HG03064 (cell line): Measurements from ENCODE around the gene SLC7A6.

Source experiments
- ATAC-seq: cut with Tn5 transposase; IDR thresholded peaks from one replicate; pipeline ENCODE4 v1.9.1; 2021; ENCODE audit warnings: low read depth; ENCODE audit not compliant: unreplicated experiment

SLC7A6 gene

DNA sequence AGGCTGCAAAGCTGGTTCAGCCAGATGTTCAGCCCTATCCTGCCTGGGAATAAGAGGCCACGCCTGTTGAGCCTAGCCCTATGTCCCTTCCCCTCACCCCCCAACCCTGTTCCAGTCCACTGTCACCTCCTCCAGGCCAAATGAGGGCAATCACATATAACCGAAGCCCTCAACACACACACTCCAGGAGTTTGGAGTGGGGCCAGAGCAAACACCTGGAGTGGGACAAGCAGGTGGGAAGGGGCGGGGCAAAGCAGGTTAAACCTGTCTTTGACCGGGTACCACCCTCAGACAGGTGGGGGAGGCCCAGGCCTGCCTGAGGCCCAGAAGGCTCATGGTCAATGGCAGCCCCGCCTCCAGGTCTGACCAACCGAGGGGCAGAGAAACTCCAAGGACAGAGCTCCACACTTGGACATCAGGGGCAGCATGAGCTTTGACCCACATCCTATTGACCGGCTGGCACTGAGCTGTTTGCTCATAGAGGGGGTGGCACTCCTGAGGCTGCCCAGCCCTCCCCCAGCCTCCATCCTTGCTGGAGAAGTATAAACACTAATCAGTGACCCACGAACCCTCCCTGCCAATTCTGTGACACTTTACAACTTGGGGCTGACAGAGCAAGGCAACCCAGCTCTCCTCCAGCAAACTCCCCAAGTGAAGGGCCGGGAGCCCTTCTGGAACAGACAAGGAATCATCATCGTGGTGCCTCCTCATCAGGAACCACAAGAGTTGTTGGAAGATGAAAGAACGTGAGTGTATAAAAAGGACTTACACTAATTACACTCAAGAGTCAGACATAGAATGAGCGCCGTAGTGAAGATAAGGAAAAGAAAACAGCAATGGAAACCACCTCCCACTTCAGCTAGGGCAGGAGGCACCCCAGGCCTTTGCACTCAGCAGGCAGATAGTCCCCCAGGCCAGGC, 29.9 kb upstream of the SLC7A6 start:
- no peak for ATAC-seq

DNA sequence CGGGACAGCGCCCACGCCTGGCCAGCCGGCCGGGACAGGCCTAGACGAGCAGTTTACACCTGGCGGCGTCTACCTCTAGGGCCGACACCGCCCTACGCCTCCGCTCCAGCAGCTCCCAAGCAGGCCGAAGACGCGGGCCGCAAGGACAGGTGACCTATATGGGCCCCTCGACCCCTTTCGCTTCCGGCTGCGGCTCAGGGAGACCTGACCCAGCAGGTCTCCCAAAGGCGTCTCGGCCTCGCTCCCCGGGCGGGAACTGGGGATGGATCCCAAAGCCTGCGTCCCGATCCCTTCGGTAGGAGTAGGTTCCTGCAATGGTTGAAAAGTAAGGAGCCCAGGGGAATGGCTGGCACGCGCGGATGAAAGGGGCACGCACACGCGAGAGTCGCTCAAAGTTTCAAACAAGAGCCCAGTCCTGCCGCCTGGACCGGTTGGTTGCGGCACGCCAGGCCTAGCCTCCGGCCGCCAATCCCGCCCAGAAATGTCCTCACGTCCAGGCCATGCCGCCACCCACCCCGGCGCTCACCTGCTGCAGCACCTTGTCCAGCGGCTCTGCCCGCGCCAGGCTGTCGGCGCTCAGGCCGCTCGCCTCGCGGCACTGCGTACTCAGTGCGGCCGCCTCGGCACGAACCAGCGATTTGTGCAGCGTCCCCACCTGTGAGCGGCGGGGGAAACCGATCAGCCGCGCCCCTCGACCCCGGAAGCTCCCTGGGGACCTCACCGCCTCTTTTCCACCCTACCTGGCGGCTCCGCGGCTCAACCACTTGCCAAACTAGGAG, 29.0 kb upstream of the SLC7A6 start:
- ATAC-seq = no peak

DNA sequence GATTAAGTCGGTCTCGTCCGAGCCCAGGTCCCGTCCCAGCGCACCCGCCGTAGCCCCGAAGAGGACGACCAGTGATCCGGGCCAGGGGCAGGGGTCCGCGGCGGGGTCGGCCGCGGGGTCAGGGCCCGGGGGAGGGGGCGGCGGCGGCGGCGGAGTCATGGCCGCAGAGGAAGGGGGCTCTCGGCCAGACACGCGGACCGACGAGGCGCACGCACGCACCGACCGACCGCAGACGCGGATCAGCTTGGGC, 28.5 kb upstream of the SLC7A6 start, which contains the start of gene ESRP2:
Gene ESRP2 (minus strand): TSS at position 241 of the 250 bp plus-strand sequence. CDS start 82 bp downstream, at position 159.
- no peak for ATAC-seq

DNA sequence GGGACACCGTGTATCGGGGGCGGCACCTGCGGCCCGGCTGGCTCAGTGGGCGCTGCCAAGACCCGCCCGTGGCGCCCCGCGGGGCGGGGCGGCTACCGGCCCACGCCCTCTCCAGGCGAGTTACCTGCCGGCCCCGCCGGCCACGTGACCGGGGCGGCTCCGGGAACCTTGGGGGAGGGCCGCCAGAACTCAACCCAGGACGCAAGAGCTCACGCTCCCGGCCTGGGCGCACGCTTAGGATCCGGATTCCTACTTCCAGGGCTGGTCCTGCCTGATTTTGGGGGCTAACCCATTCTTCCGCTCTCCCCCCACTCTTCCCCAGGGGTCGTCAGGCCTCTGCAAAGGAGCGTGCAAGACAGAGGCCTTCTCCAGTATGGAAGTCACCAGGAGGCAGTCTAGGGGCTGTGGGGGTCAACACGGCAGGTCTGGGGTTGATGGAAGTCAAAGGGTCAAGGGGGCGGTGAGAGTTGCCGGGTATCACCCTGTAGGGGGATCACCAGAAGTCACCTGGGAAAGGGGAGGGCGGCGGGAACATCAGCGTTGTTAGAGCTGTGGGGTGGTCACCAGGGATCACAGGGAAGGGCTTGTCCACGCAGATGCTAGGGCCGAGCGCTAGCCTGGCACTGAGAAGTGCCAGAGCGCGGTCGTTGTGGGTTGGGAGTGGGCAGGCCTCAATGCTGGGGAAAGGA, 28.0 kb upstream of the SLC7A6 start:
- ATAC-seq = no peak

DNA sequence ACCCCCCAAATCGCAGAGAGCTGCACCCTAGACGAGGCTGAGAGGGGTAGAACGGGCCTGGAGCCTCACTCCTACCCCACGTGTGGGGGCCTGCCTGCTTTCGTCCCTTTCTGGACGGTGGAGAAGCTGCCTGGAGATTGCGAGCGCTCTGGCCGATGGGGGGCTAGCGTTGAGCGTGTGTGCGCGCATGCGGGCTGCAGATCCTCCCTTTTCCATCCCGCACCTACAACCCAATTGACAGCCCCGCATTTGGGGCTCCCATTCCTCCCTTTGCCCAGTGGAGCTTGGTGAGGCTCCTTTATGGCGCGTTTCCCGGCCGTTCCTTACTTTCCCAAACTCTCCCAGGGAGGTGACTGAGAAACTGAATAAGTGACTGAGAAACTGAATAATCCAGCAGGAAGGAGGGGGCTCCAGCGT, 27.5 kb upstream of the SLC7A6 start:
- ATAC-seq = no peak

DNA sequence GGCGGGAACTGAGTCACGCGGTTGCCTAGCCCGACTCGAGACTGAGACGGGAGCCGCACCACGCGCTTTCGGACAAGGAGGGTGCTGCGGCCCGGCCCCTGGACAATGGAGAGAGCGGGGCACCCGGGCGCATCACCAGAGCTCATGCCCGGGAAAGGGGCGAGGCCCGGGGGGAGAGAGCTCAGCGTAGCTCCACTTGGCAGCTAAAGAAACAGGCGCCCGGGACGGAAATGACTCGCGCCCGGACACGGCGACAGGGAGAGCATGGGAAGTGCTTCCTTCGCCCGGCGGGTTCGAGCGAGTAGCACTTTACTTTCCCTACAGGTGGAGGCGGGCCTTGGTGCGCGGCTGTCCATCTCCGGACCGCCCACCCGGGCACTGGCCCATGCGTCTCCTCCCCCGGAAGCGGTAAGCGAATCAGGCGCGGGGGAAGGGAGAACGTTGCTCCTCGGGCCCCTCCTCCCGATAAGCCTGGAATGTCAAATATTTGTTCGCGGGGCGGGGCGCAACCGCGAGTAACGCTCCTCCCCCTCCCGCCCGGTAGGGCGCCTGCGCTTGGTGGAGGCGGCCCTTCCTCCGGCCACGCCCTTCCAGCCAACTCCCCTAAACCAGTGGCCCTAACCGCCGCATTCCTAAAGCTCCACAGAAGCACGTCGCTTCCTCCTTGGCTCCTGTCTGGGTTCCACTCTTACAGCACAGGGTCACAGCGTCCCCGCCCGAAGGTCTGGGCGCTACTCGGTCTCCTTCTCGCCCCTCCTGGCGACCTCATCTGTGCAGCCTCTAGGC, 26.9 kb upstream of the SLC7A6 start:
- peak; percentile 74 for ATAC-seq

DNA sequence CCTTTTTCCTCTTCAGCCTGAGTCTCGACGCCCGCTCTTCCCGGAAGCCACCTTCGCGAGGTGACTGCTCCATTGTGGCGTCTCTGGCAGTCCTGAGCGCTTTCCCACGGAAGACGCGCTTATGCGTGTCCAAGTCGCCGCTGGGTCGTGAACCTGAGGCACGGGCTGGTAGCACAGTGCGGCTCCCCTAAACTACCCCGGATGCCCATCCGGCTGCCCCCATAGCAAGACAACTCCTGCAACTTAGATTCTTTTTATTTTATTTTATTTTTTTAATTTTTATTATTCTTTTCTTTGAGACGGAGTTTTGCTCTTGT, 26.3 kb upstream of the SLC7A6 start:
- no peak for ATAC-seq

DNA sequence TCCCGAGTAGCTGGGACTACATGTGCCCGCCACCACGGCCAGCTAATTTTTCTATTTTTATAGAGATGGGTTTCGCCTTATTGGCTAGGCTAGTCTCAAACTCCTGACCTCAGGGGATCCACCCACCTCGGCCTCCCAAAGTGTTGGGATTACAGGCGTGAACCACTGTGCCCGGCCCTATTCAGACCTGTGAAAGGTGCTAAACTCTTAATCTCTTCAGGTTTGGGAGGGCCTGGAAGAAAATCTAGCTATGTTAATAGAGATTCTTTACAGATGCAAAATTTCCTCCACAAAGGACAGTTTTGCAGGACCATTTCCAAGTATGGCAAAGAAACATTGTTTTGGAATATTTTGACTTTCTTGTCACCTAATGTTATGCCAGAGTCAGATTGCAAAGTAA, 22.2 kb upstream of the SLC7A6 start:
- ATAC-seq = no peak

DNA sequence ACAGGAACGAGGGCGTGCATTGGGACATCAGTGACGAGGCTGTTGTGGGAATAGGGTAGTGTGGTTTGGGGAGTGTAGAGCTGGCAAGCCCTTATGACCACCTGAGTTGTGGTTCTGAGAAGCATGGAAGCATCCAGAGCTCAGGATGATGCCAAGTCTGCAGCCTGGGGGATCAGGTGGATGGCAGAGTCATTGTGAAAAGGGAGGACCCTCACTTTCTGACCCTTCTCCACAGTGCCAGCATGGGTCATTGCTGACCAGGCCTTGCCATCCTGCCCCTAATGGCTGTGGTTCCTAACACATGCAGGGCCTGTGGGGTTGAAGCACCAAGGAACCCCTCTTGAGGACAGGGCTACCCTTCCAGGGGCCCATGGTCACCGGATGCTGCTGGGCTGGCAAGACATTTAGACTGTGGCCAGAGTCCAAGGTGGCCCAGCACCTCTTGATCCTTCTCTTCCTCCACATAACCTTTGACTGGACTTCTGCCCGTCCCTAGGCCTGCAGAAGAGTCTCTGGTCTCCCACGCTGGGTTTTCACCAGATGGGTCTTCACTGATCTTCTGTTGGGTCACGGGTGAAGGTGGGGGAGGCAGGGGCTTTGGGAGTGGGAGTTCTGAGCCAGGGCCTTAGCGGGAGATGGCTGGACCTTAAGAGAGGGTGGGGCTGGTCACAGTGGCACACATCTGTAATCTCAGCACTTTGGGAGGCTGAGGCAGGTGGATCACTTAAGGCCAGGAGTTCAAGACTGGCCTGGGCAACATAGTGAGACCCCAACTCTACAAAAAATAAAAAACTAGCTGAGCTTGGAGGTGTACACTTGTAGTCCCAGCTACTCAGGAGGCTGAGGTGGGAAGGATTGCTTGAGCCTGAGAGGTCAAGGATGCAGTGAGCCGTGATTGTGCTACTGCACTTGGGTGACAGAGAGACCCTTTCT, 21.1 kb upstream of the SLC7A6 start:
- no peak for ATAC-seq

DNA sequence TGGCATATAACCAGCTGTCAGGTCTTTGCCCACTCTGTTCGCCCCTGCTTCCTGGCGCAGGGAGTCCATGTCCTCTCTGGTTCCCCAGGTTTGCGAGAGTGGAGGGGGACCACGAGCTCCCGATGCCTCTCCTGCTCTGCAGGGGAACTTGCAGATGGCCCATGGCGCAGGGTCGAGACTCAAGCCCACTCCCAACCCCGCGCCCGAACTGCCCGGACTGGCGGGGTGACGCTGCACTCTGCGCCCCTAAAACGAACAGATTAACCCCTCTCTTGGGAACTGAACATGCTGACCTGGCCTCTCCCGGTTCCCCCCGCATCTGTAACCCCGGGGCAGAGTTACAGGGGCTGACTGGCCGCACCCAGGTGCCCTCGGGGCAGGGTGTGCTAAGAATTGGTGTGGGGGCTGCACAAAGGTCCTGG, 19.8 kb upstream of the SLC7A6 start:
- ATAC-seq = no peak

DNA sequence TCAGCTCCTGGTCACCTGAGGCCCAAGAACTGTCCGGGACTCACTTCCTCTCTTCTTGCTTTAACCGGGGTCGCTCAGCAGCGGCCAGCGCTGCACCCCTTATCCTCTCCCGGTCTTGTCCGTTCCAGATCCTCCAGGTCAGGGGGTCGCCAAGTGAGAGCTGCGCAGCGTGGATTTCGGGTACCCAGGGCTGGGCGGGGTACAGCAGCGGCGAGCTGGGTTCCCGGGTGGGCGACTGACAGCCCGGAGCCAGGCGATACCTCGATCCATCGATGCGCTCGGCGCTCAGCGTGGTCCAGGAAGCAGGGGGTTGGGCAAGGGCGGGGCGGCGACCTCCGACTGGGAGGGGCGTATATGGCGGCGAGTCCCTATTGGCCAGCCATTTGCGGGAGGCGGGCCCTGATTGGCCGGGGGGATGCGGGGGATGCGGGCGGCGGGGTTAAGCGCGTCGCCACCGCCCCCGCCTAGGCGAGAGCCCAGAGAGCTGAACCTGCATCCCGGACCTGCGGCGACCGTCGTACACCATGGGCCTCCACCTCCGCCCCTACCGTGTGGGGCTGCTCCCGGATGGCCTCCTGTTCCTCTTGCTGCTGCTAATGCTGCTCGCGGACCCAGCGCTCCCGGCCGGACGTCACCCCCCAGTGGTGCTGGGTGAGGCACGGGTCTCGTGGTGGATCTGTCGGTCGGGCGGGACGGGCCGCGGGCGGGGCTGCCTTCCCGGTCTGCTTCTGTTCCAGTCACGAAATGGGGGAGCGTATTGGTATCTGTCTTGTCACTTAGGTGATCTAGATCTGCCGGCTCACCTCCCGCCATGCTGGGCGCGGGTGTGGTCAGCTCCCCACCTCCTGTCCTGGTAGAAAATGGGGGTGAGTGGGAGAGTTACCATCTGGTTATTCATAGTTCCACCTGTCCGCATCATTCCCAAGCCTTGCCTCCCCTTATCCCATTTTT, 19.1 kb upstream of the SLC7A6 start, which contains the start of gene PLA2G15:
Gene PLA2G15 (plus strand): TSS at position 471 of the 951 bp plus-strand sequence. CDS start 54 bp downstream, at position 525.
- ATAC-seq = peak; percentile 62

DNA sequence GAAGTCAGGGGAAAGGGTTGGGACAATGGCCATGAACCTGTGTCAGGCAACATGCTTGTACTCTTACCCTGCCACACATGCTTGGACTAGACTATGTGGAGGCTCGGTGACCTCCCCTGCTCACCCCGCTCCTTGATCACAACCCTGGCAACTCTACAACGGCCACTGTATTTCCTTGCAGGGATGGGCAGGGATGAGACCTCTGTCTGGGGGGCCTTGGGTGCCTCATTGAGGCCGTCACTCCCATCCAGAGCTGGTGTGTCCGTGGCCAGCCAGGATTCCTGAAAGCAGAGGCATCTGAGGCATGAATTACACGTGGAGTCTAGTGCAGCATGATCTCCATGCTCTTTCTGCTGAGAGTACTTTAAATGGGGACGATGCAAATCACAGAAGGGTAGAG, 18.2 kb upstream of the SLC7A6 start:
- no peak for ATAC-seq

DNA sequence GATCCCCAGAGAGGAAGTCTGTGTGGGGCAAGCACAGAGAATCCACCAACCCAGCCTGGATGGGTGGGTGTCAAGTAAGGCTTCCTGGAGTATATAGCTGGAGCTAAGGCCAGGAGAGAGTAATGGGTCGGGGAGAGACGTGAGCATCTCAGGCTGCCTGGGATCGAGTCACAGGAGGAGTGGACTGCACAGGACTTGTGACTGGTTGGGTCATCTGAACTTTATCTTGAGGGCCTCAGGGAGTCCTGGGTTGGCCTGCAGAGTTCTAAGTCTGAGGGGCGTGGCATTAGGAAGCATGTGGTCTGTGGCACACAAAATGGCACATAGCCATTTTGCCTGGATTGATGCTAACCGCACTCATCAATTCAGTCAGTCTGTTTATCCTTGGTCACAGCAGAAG, 17.7 kb upstream of the SLC7A6 start:
- no peak for ATAC-seq

DNA sequence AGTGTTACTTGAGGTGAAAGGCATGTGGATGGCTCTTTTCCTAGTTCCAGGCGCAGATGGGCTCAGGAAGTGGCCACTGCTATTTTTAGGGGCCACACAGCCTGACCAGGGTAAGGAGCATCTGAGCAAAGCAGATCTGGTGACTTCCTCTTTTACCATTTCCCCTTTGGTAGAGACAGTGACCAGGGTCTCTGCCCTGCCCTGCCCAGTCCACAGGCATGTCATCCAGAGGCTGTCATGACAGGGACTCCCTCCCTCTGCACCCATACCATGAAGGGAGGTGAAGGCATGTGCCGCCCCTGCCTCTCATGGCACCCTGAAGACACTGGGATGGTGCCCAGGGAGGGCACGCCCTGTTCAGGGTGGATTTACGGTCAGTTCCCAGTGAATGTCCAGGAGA, 16.9 kb upstream of the SLC7A6 start:
- no peak for ATAC-seq

DNA sequence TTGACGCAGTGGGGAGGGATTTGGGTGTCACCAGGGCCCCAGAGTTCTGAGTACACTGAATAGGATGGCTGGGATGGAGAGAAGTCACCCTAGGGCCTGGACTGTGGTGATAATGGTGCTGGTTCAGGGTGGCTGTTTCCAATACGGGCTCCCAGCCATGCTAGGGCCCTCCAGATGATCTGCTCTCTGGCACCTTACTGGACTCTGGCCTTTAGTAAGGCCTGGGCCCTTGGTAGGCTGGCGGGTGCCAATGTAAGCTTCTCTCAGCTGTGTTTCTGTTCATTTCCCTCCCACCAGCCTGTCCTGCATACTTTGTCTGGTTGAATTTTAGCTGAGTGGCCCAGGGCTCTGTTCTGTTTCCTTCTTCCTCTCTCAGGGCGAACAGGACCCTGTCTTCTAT, 16.4 kb upstream of the SLC7A6 start:
- ATAC-seq = no peak

DNA sequence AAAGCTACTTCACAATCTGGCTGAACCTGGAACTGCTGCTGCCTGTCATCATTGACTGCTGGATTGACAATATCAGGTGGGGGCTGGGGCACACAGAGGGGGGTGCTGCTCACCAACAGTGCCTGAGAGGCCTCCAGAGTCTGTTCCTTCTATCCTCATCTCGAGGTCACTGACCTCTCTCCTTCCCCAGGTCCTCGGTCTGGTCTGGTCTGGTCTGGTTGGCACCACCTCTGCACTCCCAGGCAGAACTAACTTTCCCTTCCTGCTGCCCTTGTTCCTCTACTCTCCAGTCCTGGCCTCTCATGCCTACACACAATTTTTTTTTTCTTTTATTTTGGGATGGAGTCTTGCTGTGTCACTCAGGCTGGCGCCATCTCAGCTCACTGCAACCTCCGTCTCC, 15.0 kb upstream of the SLC7A6 start:
- no peak for ATAC-seq

DNA sequence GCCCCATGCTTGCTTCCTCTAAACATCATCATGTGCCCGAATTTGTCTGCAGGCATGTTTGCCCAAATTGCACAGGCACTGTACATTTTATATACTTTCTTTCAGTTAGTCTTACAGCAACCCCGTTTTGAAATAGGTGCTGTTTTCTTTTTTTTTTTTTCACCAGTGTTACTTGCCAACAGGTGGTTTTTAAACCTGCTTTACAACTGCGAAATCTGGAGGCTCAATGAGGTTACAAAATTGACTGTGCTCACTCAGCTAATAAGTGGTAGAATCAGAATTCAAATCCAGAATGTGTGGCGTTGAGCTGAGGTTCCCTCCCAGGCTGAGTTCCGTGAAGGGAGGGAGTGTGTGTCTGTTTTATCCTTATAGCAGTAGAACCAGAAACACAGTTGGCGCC, 13.4 kb upstream of the SLC7A6 start:
- ATAC-seq = no peak

DNA sequence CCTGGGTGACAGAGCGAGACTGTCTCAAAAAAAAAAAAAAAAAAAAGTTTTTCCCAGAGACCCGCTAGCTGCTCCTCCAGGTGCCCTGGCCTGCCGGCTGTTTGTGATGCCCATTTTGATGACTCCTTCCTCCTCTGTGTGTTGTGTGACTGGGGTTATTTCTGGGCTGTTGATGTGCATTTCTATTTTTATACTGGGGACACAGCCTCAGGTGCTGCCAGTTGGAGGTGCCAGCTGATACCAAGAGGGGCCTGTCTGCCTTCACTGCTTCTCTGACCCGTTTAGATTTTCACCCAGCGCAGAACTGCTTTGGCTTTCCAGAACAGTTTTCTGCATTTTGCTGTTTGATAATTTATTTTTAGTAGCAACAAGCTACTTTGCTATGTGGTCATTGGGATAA, 12.5 kb upstream of the SLC7A6 start:
- ATAC-seq = no peak
